Measurements from ENCODE around the gene ANKRD10.
"Not testable (repeated sequence)": the region's sequence is repeated elsewhere in the genome, so short reads cannot be mapped to it uniquely, and the experiment has no call there.

Gene ANKRD10

GRCh38 chr13:110915057-110915873 is at the start of gene ANKRD10:
ANKRD10 (minus strand) TSS chr13:110915069; CDS start chr13:110914934, 135 bp downstream.
- peak; percentile 97 for DNase-seq

GRCh38 chr13:110964229-110965037 is 49.6 kb upstream of the ANKRD10 start:
- DNase-seq = no peak

GRCh38 chr13:110963554-110963970 is 48.7 kb upstream of the ANKRD10 start:
- no peak for DNase-seq

- no peak for DNase-seq
Observed at GRCh38 chr13:110961959-110962358, 47.1 kb upstream of the ANKRD10 start.

- no peak for DNase-seq
Observed at GRCh38 chr13:110960204-110960603, 45.3 kb upstream of the ANKRD10 start.

GRCh38 chr13:110957931-110958330 is 43.1 kb upstream of the ANKRD10 start:
- no peak for DNase-seq

GRCh38 chr13:110957181-110957884 is 42.5 kb upstream of the ANKRD10 start:
- DNase-seq = no peak

GRCh38 chr13:110956216-110956615 is 41.3 kb upstream of the ANKRD10 start:
- DNase-seq = not testable (repeated sequence)

GRCh38 chr13:110955608-110956007 is 40.7 kb upstream of the ANKRD10 start:
- not testable (repeated sequence) for DNase-seq

GRCh38 chr13:110955072-110955503 is 40.2 kb upstream of the ANKRD10 start:
- peak; percentile 65 for DNase-seq

- DNase-seq = not testable (repeated sequence)
Observed at GRCh38 chr13:110954533-110954920, 39.7 kb upstream of the ANKRD10 start.

- DNase-seq = no peak
Observed at GRCh38 chr13:110953833-110954532, 39.1 kb upstream of the ANKRD10 start.

- DNase-seq = no peak
Observed at GRCh38 chr13:110953416-110953815, 38.5 kb upstream of the ANKRD10 start.

- not testable (repeated sequence) for DNase-seq
Observed at GRCh38 chr13:110952135-110952534, 37.3 kb upstream of the ANKRD10 start.

GRCh38 chr13:110950819-110951570 is 36.1 kb upstream of the ANKRD10 start:
- no peak for DNase-seq

GRCh38 chr13:110950356-110950755 is 35.5 kb upstream of the ANKRD10 start:
- no peak for DNase-seq

- no peak for DNase-seq
Observed at GRCh38 chr13:110949628-110950027, 34.8 kb upstream of the ANKRD10 start.

GRCh38 chr13:110949116-110949515 is 34.2 kb upstream of the ANKRD10 start:
- no peak for DNase-seq

- not testable (repeated sequence) for DNase-seq
Observed at GRCh38 chr13:110947338-110947737, 32.5 kb upstream of the ANKRD10 start.

- DNase-seq = no peak
Observed at GRCh38 chr13:110945928-110946570, 31.2 kb upstream of the ANKRD10 start.
